ENCODE results near the gene SELE. TPM values are rescaled to one million over a fixed set of nuclear protein-coding genes. Genes with fewer than 3 reads are reported as not detected.

SELE gene
- total and polyA plus RNA-seq, 2 donors (not counting 1 experiment from before 2014, with no cell fraction given) = not detected

- Histone ChIP-seq H3K27ac (ENCODE audit: insufficient read depth, low read length) (no peak overlapping the region), H2AFZ (ENCODE audit: low read length) (no peak overlapping the region), H3K4me2 (ENCODE audit: extremely low read depth, insufficient read depth, low read length) (no peak overlapping the region)
These were observed 6.1 kb upstream of the SELE start for GRCh38 chr1:169739980-169740379.

GRCh38 chr1:169731446-169731845, 2.4 kb downstream of the SELE start:
- H3K79me2 ChIP-seq (ENCODE audit: control insufficient read depth, insufficient read depth, low read length) = no peaks in the 10 kb centered on the region
- no peak for DNase-seq (ENCODE audit: low read depth in 2 of 2)

More at GRCh38 chr1:169739980-169740379, 6.1 kb upstream of the SELE start:
- Histone ChIP-seq H3K9me3 (ENCODE audit: control insufficient read depth, insufficient read depth, low read depth, low read length) (no peaks in the 10 kb centered on the region), H3K27me3 (ENCODE audit: control insufficient read depth, insufficient read depth, low read length) (no peaks in the 10 kb centered on the region), H3K4me1 (ENCODE audit: control insufficient read depth, extremely low read depth, insufficient read depth, low read length) (no peaks in the 10 kb centered on the region), H3K9ac (ENCODE audit: insufficient read depth, low read length) (no peak overlapping the region), H4K20me1 (ENCODE audit: control insufficient read depth, extremely low read depth, insufficient read depth, low read length) (no peaks in the 10 kb centered on the region), H3K36me3 (ENCODE audit: control insufficient read depth, insufficient read depth, low read length) (no peaks in the 10 kb centered on the region), H3K79me2 (ENCODE audit: control insufficient read depth, insufficient read depth, low read length) (no peaks in the 10 kb centered on the region), H3K4me3 (replicated peaks in 1 of 4; ENCODE audit: control extremely low read depth in 1 of 4, insufficient read depth in 1 of 4, low read depth in 3 of 4, low read length in 4 of 4) (no peak overlapping the region)
- DNase-seq (ENCODE audit: low read depth in 2 of 2) = peak; percentile 1 to 32
- TF ChIP-seq CTCF (conservative IDR thresholded peaks at IDR 0.05 in 1 of 2, IDR thresholded peaks at IDR 0.05 in 1 of 2; ENCODE audit: low read depth in 1 of 2, low read length in 2 of 2) = no peak
- no peak for TF ChIP-seq EZH2 (IDR thresholded peaks at IDR 0.05; ENCODE audit: low read length, missing control alignments)

GRCh38 chr1:169729991-169730390, 3.9 kb downstream of the SELE start:
- TF ChIP-seq CTCF (conservative IDR thresholded peaks at IDR 0.05 in 1 of 2, IDR thresholded peaks at IDR 0.05 in 1 of 2; ENCODE audit: low read depth in 1 of 2, low read length in 2 of 2) = no peak
- no peak for TF ChIP-seq EZH2 (IDR thresholded peaks at IDR 0.05; ENCODE audit: low read length, missing control alignments)
- no peaks in the 10 kb centered on the region for H3K79me2 ChIP-seq (ENCODE audit: control insufficient read depth, insufficient read depth, low read length)

More at GRCh38 chr1:169731446-169731845, 2.4 kb downstream of the SELE start:
- no peak overlapping the region for H2AFZ ChIP-seq (ENCODE audit: low read length)
- TF ChIP-seq CTCF (conservative IDR thresholded peaks at IDR 0.05 in 1 of 2, IDR thresholded peaks at IDR 0.05 in 1 of 2; ENCODE audit: low read depth in 1 of 2, low read length in 2 of 2) = no peak
- TF ChIP-seq EZH2 (IDR thresholded peaks at IDR 0.05; ENCODE audit: low read length, missing control alignments) = no peak
- peaks cover 2% of the 10 kb centered on the region for H3K27me3 ChIP-seq (ENCODE audit: control insufficient read depth, insufficient read depth, low read length)
- no peaks in the 10 kb centered on the region for H3K36me3 ChIP-seq (ENCODE audit: control insufficient read depth, insufficient read depth, low read length)
- H3K9ac ChIP-seq (ENCODE audit: insufficient read depth, low read length) = no peak overlapping the region
- H3K4me2 ChIP-seq (ENCODE audit: extremely low read depth, insufficient read depth, low read length) = no peak overlapping the region
- no peak overlapping the region for H3K27ac ChIP-seq (ENCODE audit: insufficient read depth, low read length)
- H3K4me3 ChIP-seq (replicated peaks in 1 of 4; ENCODE audit: control extremely low read depth in 1 of 4, insufficient read depth in 1 of 4, low read depth in 3 of 4, low read length in 4 of 4) = no peak overlapping the region
- no peaks in the 10 kb centered on the region for H4K20me1 ChIP-seq (ENCODE audit: control insufficient read depth, extremely low read depth, insufficient read depth, low read length)
- no peaks in the 10 kb centered on the region for H3K9me3 ChIP-seq (ENCODE audit: control insufficient read depth, insufficient read depth, low read depth, low read length)
- no peaks in the 10 kb centered on the region for H3K4me1 ChIP-seq (ENCODE audit: control insufficient read depth, extremely low read depth, insufficient read depth, low read length)

More at GRCh38 chr1:169729991-169730390, 3.9 kb downstream of the SELE start:
- no peak overlapping the region for H3K27ac ChIP-seq (ENCODE audit: insufficient read depth, low read length)
- no peaks in the 10 kb centered on the region for H3K36me3 ChIP-seq (ENCODE audit: control insufficient read depth, insufficient read depth, low read length)
- H3K4me1 ChIP-seq (ENCODE audit: control insufficient read depth, extremely low read depth, insufficient read depth, low read length) = no peaks in the 10 kb centered on the region
- no peak overlapping the region for H3K4me2 ChIP-seq (ENCODE audit: extremely low read depth, insufficient read depth, low read length)
- no peaks in the 10 kb centered on the region for H4K20me1 ChIP-seq (ENCODE audit: control insufficient read depth, extremely low read depth, insufficient read depth, low read length)
- H3K9me3 ChIP-seq (ENCODE audit: control insufficient read depth, insufficient read depth, low read depth, low read length) = no peaks in the 10 kb centered on the region
- no peak overlapping the region for H3K9ac ChIP-seq (ENCODE audit: insufficient read depth, low read length)
- peaks cover 2% of the 10 kb centered on the region for H3K27me3 ChIP-seq (ENCODE audit: control insufficient read depth, insufficient read depth, low read length)
- no peak for DNase-seq (ENCODE audit: low read depth in 2 of 2)
- no peak overlapping the region for H2AFZ ChIP-seq (ENCODE audit: low read length)
- no peak overlapping the region for H3K4me3 ChIP-seq (replicated peaks in 1 of 4; ENCODE audit: control extremely low read depth in 1 of 4, insufficient read depth in 1 of 4, low read depth in 3 of 4, low read length in 4 of 4)
